ENCODE results near the gene ALLC. TPM values are rescaled to one million over a fixed set of nuclear protein-coding genes. Genes with fewer than 3 reads are reported as not detected.
"Not testable (repeated sequence)": the region's sequence is repeated elsewhere in the genome, so short reads cannot be mapped to it uniquely, and the experiment has no call there.

The ALLC gene
- total and polyA plus RNA-seq, 4 donors: 0.09 to 1.4 (median 0.74) TPM

- Histone ChIP-seq H3K9me3 (ENCODE audit: control insufficient read depth in 4 of 4, low read length in 3 of 4) (no peaks in the 10 kb centered on the region), H3K27me3 (ENCODE audit: control insufficient read depth in 4 of 4, insufficient read depth in 4 of 4, low read length in 3 of 4) (no peaks in the 10 kb centered on the region), H3K4me1 (ENCODE audit: control insufficient read depth in 4 of 4, insufficient read depth in 4 of 4, low read length in 3 of 4) (peaks cover 0 to 4% (median 0%) of the 10 kb centered on the region in 4 donors), H3K4me3 (ENCODE audit: low read depth in 1 of 3, low read length in 3 of 3) (no peak overlapping the region), H3K9ac (ENCODE audit: low read depth in 1 of 2, low read length in 2 of 2) (no peak overlapping the region), H3K36me3 (ENCODE audit: control insufficient read depth in 4 of 4, insufficient read depth in 3 of 4, low read depth in 1 of 4, low read length in 3 of 4) (no peaks in the 10 kb centered on the region), H3K27ac (ENCODE audit: low read depth in 1 of 2, low read length in 2 of 2) (peak overlapping the region in 1 of 2 donors; percentile 12)
- peak; percentile 57 for TF ChIP-seq NR2F2 (IDR thresholded peaks at IDR 0.05)
- no peak for TF ChIP-seq RXRA (IDR thresholded peaks at IDR 0.05)
- DNase-seq (ENCODE audit: low spot score): no peak
- 81% methylated on average over 26 of the region's 26 CpGs for WGBS
These were observed 1.7 kb downstream of the ALLC start for GRCh38 chr2:3659447-3660432.

- not testable (repeated sequence) for H3K36me3 ChIP-seq (ENCODE audit: control insufficient read depth in 4 of 4, insufficient read depth in 3 of 4, low read depth in 1 of 4, low read length in 3 of 4); H3K27me3 ChIP-seq (ENCODE audit: control insufficient read depth in 4 of 4, insufficient read depth in 4 of 4, low read length in 3 of 4); H3K9ac ChIP-seq (ENCODE audit: low read depth in 1 of 2, low read length in 2 of 2); H3K4me3 ChIP-seq (ENCODE audit: low read depth in 1 of 3, low read length in 3 of 3); H3K27ac ChIP-seq (ENCODE audit: low read depth in 1 of 2, low read length in 2 of 2); DNase-seq (ENCODE audit: low spot score); H3K4me1 ChIP-seq (ENCODE audit: control insufficient read depth in 4 of 4, insufficient read depth in 4 of 4, low read length in 3 of 4); H3K9me3 ChIP-seq (ENCODE audit: control insufficient read depth in 4 of 4, low read length in 3 of 4)
- WGBS: 88% methylated on average over 7 of the region's 7 CpGs
These were observed 2.6 kb downstream of the ALLC start for GRCh38 chr2:3660640-3661039.

DNA sequence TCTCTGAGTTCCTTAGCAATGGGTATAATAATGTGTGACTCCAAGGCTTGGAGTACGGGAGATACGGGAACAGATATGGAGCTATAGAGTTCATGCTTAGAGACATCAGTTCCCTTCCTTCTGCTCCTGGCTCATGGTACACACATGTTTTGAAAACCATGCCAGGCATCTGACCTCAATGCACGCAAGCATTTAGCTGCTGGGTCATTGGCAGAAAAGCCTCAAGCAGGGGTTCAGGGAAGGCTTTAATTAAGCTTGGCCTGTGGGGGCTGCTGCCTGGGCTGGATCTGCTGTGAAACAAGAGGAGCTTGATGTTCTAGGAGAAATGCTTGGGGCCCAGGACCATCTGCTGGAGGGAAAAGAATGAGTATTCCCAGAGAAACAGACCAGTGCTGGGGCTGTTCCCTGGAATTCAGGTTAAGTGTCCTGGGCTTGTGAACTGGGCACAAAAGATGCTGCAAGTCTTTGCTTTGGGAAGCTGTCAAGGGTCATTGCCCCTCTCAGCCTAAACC is 3.2 kb downstream of the ALLC start:
- no peak for DNase-seq (ENCODE audit: low spot score)
- no peak overlapping the region for H3K9ac ChIP-seq (ENCODE audit: low read depth in 1 of 2, low read length in 2 of 2)
- WGBS: 89% methylated on average over 3 of the region's 3 CpGs
- TF ChIP-seq EGR1 (IDR thresholded peaks at IDR 0.05; ENCODE audit: low read depth in 2 of 2) (no peak), RXRA (IDR thresholded peaks at IDR 0.05) (peak in 1 of 2 donors; percentile 39)
- H3K4me3 ChIP-seq (ENCODE audit: low read depth in 1 of 3, low read length in 3 of 3): no peak overlapping the region
- peaks cover 0 to 3% (median 0%) of the 10 kb centered on the region in 4 donors for H3K4me1 ChIP-seq (ENCODE audit: control insufficient read depth in 4 of 4, insufficient read depth in 4 of 4, low read length in 3 of 4)
- H3K36me3 ChIP-seq (ENCODE audit: control insufficient read depth in 4 of 4, insufficient read depth in 3 of 4, low read depth in 1 of 4, low read length in 3 of 4): no peaks in the 10 kb centered on the region
- H3K9me3 ChIP-seq (ENCODE audit: control insufficient read depth in 4 of 4, low read length in 3 of 4): no peaks in the 10 kb centered on the region
- no peaks in the 10 kb centered on the region for H3K27me3 ChIP-seq (ENCODE audit: control insufficient read depth in 4 of 4, insufficient read depth in 4 of 4, low read length in 3 of 4)
- H3K27ac ChIP-seq (ENCODE audit: low read depth in 1 of 2, low read length in 2 of 2): no peak overlapping the region

DNA sequence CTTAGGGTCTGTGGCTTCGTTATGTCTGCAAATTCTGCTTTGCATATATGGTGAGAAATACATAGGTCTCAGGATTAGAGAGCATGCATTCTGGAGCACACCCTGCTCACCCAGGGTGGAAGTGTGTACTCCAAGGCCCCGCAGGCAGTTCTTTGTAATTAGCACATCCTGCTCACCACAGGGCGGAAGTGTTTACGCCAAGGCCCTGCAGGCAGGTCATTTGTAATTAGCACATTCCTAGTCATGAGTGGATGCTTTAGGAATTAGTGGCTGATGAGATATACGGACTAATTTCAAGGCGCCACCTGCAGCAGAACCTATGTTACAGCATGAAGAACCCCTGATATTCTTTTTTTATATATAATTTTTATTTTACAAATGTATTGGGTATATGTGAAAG is 4.2 kb downstream of the ALLC start:
- H3K27me3 ChIP-seq (ENCODE audit: control insufficient read depth in 4 of 4, insufficient read depth in 4 of 4, low read length in 3 of 4): no peaks in the 10 kb centered on the region
- H3K9me3 ChIP-seq (ENCODE audit: control insufficient read depth in 4 of 4, low read length in 3 of 4): no peaks in the 10 kb centered on the region
- H3K9ac ChIP-seq (ENCODE audit: low read depth in 1 of 2, low read length in 2 of 2): no peak overlapping the region
- 85% methylated on average over 6 of the region's 6 CpGs for WGBS
- no peaks in the 10 kb centered on the region for H3K36me3 ChIP-seq (ENCODE audit: control insufficient read depth in 4 of 4, insufficient read depth in 3 of 4, low read depth in 1 of 4, low read length in 3 of 4)
- H3K27ac ChIP-seq (ENCODE audit: low read depth in 1 of 2, low read length in 2 of 2): no peak overlapping the region
- no peaks in the 10 kb centered on the region for H3K4me1 ChIP-seq (ENCODE audit: control insufficient read depth in 4 of 4, insufficient read depth in 4 of 4, low read length in 3 of 4)
- TF ChIP-seq SP1 (IDR thresholded peaks at IDR 0.05) (no peak), FOXA2 (IDR thresholded peaks at IDR 0.05) (no peak), RXRA (IDR thresholded peaks at IDR 0.05) (no peak), JUND (IDR thresholded peaks at IDR 0.05) (no peak), NR2F2 (IDR thresholded peaks at IDR 0.05) (no peak), HNF4G (IDR thresholded peaks at IDR 0.05) (no peak), FOXA1 (IDR thresholded peaks at IDR 0.05) (no peak), HNF4A (conservative IDR thresholded peaks at IDR 0.05) (no peak), EGR1 (IDR thresholded peaks at IDR 0.05; ENCODE audit: low read depth in 2 of 2) (no peak), CTCF (IDR thresholded peaks at IDR 0.05; ENCODE audit: low read depth, low read length, missing input control) (no peak), YY1 (IDR thresholded peaks at IDR 0.05) (no peak)
- TF ChIP-seq, protein P1, sequence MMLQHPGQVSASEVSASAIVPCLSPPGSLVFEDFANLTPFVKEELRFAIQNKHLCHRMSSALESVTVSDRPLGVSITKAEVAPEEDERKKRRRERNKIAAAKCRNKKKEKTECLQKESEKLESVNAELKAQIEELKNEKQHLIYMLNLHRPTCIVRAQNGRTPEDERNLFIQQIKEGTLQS (IDR thresholded peaks at IDR 0.05): no peak
- TF ChIP-seq, protein P2, sequence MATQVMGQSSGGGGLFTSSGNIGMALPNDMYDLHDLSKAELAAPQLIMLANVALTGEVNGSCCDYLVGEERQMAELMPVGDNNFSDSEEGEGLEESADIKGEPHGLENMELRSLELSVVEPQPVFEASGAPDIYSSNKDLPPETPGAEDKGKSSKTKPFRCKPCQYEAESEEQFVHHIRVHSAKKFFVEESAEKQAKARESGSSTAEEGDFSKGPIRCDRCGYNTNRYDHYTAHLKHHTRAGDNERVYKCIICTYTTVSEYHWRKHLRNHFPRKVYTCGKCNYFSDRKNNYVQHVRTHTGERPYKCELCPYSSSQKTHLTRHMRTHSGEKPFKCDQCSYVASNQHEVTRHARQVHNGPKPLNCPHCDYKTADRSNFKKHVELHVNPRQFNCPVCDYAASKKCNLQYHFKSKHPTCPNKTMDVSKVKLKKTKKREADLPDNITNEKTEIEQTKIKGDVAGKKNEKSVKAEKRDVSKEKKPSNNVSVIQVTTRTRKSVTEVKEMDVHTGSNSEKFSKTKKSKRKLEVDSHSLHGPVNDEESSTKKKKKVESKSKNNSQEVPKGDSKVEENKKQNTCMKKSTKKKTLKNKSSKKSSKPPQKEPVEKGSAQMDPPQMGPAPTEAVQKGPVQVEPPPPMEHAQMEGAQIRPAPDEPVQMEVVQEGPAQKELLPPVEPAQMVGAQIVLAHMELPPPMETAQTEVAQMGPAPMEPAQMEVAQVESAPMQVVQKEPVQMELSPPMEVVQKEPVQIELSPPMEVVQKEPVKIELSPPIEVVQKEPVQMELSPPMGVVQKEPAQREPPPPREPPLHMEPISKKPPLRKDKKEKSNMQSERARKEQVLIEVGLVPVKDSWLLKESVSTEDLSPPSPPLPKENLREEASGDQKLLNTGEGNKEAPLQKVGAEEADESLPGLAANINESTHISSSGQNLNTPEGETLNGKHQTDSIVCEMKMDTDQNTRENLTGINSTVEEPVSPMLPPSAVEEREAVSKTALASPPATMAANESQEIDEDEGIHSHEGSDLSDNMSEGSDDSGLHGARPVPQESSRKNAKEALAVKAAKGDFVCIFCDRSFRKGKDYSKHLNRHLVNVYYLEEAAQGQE (IDR thresholded peaks at IDR 0.05): no peak
- TF ChIP-seq, protein P3, sequence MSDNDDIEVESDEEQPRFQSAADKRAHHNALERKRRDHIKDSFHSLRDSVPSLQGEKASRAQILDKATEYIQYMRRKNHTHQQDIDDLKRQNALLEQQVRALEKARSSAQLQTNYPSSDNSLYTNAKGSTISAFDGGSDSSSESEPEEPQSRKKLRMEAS (IDR thresholded peaks at IDR 0.05): no peak
- H3K4me3 ChIP-seq (ENCODE audit: low read depth in 1 of 3, low read length in 3 of 3): no peak overlapping the region
- no peak for DNase-seq (ENCODE audit: low spot score)

Measured in liver (tissue), 9 donors.